HFFc6 (cell line): ENCODE measurements around the gene LARP1. TPM values are rescaled to one million over a fixed set of nuclear protein-coding genes. Genes with fewer than 3 reads are reported as not detected.
A peak's percentile ranks its signal among the peaks of the same experiment; 100 is the strongest.
"Not testable (repeated sequence)": the region's sequence is repeated elsewhere in the genome, so short reads cannot be mapped to it uniquely, and the experiment has no call there.

ENCODE experiments used
- DNase-seq: peaks from one replicate; pipeline ENCODE4 v3.0.0-alpha.2; 2018
- H3K27ac Mint-ChIP-seq: 2 replicates; pipeline ENCODE4 v1.8.0; 2020; ENCODE audit warnings: mild to moderate bottlenecking, mixed read lengths
- H3K27me3 Mint-ChIP-seq: 2 replicates; pipeline ENCODE4 v1.8.0; 2021; ENCODE audit warnings: mild to moderate bottlenecking, moderate library complexity, mixed read lengths; ENCODE audit not compliant: insufficient read depth
- H3K36me3 Mint-ChIP-seq: 2 replicates; pipeline ENCODE4 v1.8.0; 2021; ENCODE audit warnings: low read depth, mixed read lengths
- H3K4me1 Mint-ChIP-seq: 2 replicates; pipeline ENCODE4 v1.8.0; 2020; ENCODE audit warnings: low read depth, mixed read lengths
- H3K4me3 Mint-ChIP-seq: 2 replicates; pipeline ENCODE4 v1.8.0; 2020; ENCODE audit warnings: mild to moderate bottlenecking, moderate library complexity, mixed read lengths
- H3K9me3 Mint-ChIP-seq: 2 replicates; pipeline ENCODE4 v1.8.0; 2020; ENCODE audit warnings: mild to moderate bottlenecking, mixed read lengths
- total RNA-seq, 6 experiments: library from RNA; stranded (reverse); fragmentation: NEBNext Ultra II Directional; extraction: Animal tissue kit (Norgen Biotek cat#: 25700); gene quantifications; 2 replicates in 1 of 6; 3 replicates in 5 of 6; pipeline ENCODE4 v1.2.3, GENCODE V29; 2021
- TF ChIP-seq, protein P1 (sequence below): fragments of 200-600 bp; sonication (generic); IDR thresholded peaks from 2 replicates; pipeline ENCODE4 v1.5.0; 2021; ENCODE audit warnings: antibody characterized with exemption, mild to moderate bottlenecking

LARP1 gene
- total RNA-seq, 6 experiments from 2014 or later: 204 to 228 (median 208) TPM

DNA sequence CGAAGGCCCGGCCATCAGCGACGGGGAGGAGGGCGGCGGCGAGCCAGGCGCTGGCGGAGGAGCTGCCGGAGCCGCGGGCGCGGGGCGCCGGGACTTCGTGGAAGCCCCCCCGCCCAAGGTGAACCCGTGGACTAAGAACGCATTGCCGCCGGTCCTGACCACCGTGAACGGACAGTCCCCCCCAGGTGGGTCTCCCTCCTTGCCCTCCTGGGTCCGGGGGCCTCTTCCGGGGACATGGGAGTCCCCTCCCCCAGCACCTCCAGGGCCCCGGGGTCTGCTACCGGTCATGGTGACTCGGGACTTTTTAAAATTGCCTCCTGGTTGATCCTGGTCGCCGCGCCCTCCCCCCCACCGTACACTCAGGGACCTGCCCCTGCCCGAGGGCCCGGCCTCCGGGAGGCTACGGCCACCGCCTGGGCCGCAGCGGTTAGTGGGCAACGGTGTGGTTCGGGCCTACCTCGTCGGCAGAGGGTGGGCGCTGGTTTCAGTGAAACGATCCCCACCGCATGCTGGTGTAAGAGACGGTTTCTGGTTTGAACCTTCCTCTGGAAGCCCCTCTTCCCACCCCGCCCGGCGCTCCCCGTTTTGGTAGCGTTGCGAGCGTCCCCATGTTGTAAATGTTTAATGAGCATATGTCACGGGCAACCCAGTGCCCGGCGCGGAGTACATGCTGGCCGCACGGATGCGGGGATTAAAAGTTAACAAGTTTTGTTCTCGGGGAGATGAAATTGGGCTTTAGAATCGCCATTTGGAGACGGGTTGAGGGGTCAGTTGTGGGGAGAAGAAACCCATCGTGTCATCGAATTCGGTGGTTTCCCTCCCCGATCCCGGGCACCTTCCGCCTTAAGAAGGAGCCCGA is 1.1 kb downstream of the LARP1 start:
- TF ChIP-seq, protein P1, sequence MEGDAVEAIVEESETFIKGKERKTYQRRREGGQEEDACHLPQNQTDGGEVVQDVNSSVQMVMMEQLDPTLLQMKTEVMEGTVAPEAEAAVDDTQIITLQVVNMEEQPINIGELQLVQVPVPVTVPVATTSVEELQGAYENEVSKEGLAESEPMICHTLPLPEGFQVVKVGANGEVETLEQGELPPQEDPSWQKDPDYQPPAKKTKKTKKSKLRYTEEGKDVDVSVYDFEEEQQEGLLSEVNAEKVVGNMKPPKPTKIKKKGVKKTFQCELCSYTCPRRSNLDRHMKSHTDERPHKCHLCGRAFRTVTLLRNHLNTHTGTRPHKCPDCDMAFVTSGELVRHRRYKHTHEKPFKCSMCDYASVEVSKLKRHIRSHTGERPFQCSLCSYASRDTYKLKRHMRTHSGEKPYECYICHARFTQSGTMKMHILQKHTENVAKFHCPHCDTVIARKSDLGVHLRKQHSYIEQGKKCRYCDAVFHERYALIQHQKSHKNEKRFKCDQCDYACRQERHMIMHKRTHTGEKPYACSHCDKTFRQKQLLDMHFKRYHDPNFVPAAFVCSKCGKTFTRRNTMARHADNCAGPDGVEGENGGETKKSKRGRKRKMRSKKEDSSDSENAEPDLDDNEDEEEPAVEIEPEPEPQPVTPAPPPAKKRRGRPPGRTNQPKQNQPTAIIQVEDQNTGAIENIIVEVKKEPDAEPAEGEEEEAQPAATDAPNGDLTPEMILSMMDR: 0 out of 2 replicates have a peak, but pooled peaks have one; percentile 3
- Mint-ChIP-seq H3K4me3 (peak overlapping the region; percentile 94), H3K36me3 (peaks cover 5% of the 10 kb centered on the region), H3K27ac (peak overlapping the region; percentile 92), H3K4me1 (peaks cover 53% of the 10 kb centered on the region), H3K27me3 (no peaks in the 10 kb centered on the region), H3K9me3 (no peaks in the 10 kb centered on the region)
- no peak for DNase-seq

DNA sequence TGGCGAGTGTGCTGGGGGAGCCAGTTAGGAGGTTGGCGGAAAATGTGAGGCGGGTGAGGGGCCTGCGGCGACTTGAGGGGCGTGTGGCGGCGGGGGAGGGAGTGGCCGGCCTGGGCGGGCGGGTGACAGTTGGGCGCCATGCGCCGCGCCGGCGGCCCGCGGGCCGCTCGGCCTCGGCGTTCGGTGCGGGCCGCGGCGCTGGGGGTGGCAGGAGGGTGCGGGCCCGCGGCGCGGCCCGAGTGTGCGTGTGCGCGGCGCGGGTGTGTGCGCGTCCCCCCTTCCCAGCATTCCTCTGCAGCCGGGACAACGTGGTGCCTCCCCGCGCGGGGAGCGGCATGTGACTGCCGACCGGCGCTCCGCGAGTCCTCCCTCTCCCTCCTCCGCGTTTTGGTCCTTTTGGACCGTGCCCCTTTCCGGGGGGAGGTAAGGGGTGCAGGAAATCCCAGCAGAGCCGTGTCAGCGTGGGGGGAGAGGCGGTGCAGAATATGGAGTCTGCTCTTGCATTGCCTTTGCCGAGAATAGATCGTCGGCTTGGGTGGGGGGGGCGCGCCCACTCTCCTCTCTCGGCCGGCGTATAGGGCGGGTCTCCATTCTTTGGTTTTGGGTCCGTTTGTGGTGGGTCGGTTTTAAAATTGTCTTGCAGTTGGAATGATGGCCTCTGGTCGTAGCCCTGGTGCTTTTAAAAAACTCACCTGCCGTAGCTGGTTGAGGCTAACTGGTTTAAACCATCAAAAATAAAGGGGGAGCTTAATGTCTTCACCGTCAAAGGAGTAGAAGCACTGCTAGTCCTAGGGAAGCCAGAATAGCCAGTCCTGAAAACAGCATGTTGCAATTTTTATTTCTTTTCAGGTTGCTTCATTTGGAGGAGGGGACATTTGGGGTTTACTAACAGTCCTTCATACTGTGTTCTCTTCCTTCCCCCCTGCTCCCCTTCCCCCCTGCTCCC is 2.0 kb downstream of the LARP1 start:
- H3K9me3 Mint-ChIP-seq: no peaks in the 10 kb centered on the region
- TF ChIP-seq, protein P1: no peak
- H3K27ac Mint-ChIP-seq: peak overlapping the region; percentile 92
- no peak for DNase-seq
- peaks cover 63% of the 10 kb centered on the region for H3K4me1 Mint-ChIP-seq
- peak overlapping the region; percentile 94 for H3K4me3 Mint-ChIP-seq
- peaks cover 5% of the 10 kb centered on the region for H3K36me3 Mint-ChIP-seq
- H3K27me3 Mint-ChIP-seq: no peaks in the 10 kb centered on the region

DNA sequence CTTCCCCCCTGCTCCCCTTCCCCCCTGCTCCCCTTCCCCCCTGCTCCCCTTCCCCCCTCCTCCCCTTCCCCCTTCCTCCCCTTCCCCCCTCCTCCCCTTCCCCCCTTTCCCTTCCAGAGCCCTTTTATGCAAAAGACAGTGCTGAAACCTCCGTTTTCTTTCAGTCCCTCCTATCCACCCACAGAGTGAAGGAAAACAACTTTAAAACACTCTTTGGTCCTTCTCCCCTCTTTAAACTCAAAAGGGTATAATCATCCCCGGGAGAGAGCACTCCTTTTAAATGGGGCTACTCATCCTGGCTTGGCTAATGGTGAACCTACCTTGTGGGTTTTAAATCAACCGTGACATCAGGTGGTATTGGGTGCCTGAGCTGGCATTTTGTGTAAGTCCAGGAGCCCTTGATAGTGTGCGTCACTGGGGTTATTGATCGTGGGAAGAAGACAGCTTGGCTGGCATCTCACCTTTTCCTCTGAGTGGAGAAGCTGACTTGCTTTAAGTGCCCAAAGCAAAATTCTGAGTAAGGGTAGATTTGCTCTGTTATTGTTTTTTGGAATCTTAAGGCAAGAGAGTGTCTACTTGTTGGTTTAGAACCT is 2.7 kb downstream of the LARP1 start:
- H3K4me3 Mint-ChIP-seq: peak overlapping the region; percentile 92
- no peaks in the 10 kb centered on the region for H3K9me3 Mint-ChIP-seq
- no peaks in the 10 kb centered on the region; the same call in 1 of the 2 replicates for H3K27me3 Mint-ChIP-seq
- TF ChIP-seq, protein P1: no peak
- DNase-seq: no peak
- peaks cover 66% of the 10 kb centered on the region for H3K4me1 Mint-ChIP-seq
- peaks cover 5% of the 10 kb centered on the region for H3K36me3 Mint-ChIP-seq
- peak overlapping the region; percentile 72 for H3K27ac Mint-ChIP-seq

DNA sequence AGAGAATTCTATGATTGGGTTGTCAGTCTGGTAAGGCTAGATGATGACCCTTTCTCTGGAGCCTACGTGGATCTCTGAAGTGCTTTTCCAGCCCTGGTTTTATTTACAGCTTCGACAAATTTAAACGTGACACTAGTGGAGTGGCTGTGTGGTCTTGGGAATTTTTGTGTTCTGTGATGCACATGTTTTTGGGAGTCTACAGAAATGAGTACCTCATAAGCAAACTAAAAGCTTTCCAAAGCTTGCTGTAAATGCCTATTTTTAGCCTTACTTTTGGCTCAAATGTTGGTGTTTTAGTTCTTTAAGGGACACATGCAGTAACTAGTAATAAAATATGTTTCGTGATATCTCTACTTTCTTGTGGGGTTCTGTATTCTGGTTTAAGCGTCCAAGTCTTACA is 3.3 kb downstream of the LARP1 start:
- peaks cover 60% of the 10 kb centered on the region for H3K4me1 Mint-ChIP-seq
- H3K4me3 Mint-ChIP-seq: peak overlapping the region; percentile 92
- DNase-seq: no peak
- no peaks in the 10 kb centered on the region for H3K9me3 Mint-ChIP-seq
- H3K27me3 Mint-ChIP-seq: no peaks in the 10 kb centered on the region; the same call in 1 of the 2 replicates
- H3K36me3 Mint-ChIP-seq: peaks cover 5% of the 10 kb centered on the region
- H3K27ac Mint-ChIP-seq: peak overlapping the region; percentile 72
- TF ChIP-seq, protein P1: no peak

DNA sequence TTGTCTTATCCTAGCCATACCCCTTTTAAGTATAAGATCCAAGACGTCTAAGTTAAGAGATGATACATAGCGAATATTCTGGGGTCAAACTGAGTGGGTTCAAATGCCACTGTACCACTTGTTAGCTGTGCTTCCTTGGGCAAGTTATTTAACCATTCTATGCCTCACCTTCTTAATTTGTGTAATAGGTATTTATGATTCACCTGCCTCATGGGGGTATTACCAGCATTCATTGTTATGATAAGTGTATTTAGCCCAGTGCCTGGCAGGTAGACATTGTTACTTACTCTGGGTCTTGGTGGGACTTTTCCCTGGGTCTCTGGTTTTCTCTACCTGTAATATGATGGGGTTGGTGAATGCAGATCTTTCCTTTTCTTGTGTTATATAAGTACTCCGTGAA is 3.8 kb downstream of the LARP1 start:
- H3K4me1 Mint-ChIP-seq: peaks cover 55% of the 10 kb centered on the region
- peak overlapping the region; percentile 72 for H3K27ac Mint-ChIP-seq
- H3K9me3 Mint-ChIP-seq: no peaks in the 10 kb centered on the region
- H3K27me3 Mint-ChIP-seq: no peaks in the 10 kb centered on the region; the same call in 1 of the 2 replicates
- DNase-seq: no peak
- TF ChIP-seq, protein P1: no peak
- peak overlapping the region; percentile 92 for H3K4me3 Mint-ChIP-seq
- peaks cover 5% of the 10 kb centered on the region for H3K36me3 Mint-ChIP-seq

DNA sequence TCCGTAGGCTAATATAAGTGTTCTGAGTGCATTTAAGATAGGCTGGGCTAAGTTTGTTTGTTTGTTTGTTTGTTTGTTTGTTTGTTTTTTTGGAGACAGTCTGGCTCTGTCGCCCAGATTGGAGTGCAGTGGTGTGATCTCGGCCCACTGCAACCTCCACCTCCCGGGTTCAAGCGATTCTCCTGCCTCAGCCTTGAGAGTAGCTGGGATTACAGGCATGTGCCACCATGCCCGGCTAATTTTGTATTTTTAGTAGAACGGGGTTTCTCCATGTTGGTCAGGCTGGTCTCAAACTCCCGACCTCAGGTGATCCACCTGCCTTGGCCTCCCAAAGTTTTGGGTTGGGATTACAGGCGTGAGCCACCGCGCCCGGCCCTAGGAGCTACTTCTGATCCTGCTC is 4.7 kb downstream of the LARP1 start:
- H3K4me1 Mint-ChIP-seq: peaks cover 49% of the 10 kb centered on the region
- H3K4me3 Mint-ChIP-seq, H3K36me3 Mint-ChIP-seq, H3K27ac Mint-ChIP-seq, H3K9me3 Mint-ChIP-seq, DNase-seq, H3K27me3 Mint-ChIP-seq: not testable (repeated sequence)
